ENCODE measurements around the gene SYCE3.

Gene SYCE3

GRCh38 chr22:50519151-50519550, 43.6 kb downstream of the SYCE3 start:
- DNase-seq (ENCODE audit: low spot score): no peak
- TF ChIP-seq CTCF (IDR thresholded peaks at IDR 0.05; ENCODE audit: extremely low read depth, missing control alignments): no peak

GRCh38 chr22:50518606-50519005, 44.1 kb downstream of the SYCE3 start:
- no peak for DNase-seq (ENCODE audit: low spot score)
- no peak for TF ChIP-seq CTCF (IDR thresholded peaks at IDR 0.05; ENCODE audit: extremely low read depth, missing control alignments)

GRCh38 chr22:50517495-50518260, 45.0 kb downstream of the SYCE3 start:
- no peak for DNase-seq (ENCODE audit: low spot score)
- TF ChIP-seq CTCF (IDR thresholded peaks at IDR 0.05; ENCODE audit: extremely low read depth, missing control alignments): no peak

GRCh38 chr22:50516891-50517290, 45.8 kb downstream of the SYCE3 start:
- no peak for TF ChIP-seq CTCF (IDR thresholded peaks at IDR 0.05; ENCODE audit: extremely low read depth, missing control alignments)
- no peak for DNase-seq (ENCODE audit: low spot score)

- TF ChIP-seq CTCF (IDR thresholded peaks at IDR 0.05; ENCODE audit: extremely low read depth, missing control alignments): no peak
- DNase-seq (ENCODE audit: low spot score): no peak
Observed at GRCh38 chr22:50516068-50516467, 46.7 kb downstream of the SYCE3 start.

GRCh38 chr22:50513175-50513574, 49.5 kb downstream of the SYCE3 start:
- no peak for TF ChIP-seq CTCF (IDR thresholded peaks at IDR 0.05; ENCODE audit: extremely low read depth, missing control alignments)
- no peak for DNase-seq (ENCODE audit: low spot score)

- DNase-seq (ENCODE audit: low spot score): no peak
- no peak for TF ChIP-seq CTCF (IDR thresholded peaks at IDR 0.05; ENCODE audit: extremely low read depth, missing control alignments)
Observed at GRCh38 chr22:50508897-50509296, 53.8 kb downstream of the SYCE3 start.

Data from GM20000 (cell line).